GM18907 (cell line): Measurements from ENCODE around the gene OR51V1.
A peak's percentile ranks its signal among the peaks of the same experiment; 100 is the strongest.

ENCODE experiments used
- ATAC-seq: cut with Tn5 transposase; IDR thresholded peaks from one replicate; pipeline ENCODE4 v1.9.1; 2021; ENCODE audit warnings: mild to moderate bottlenecking, moderate library complexity; ENCODE audit not compliant: unreplicated experiment

Gene OR51V1

GRCh38 chr11:5231111-5231510 is 30.6 kb upstream of the OR51V1 start:
- ATAC-seq, result no peak

- ATAC-seq, result no peak
Measured at GRCh38 chr11:5230266-5230665, 29.8 kb upstream of the OR51V1 start.

- ATAC-seq, result no peak
Measured at GRCh38 chr11:5229796-5230195, 29.3 kb upstream of the OR51V1 start.

GRCh38 chr11:5229356-5229755 is 28.9 kb upstream of the OR51V1 start:
- ATAC-seq, result no peak

- no peak for ATAC-seq
Measured at GRCh38 chr11:5228124-5228523, 27.6 kb upstream of the OR51V1 start.

- ATAC-seq, result no peak
Measured at GRCh38 chr11:5227681-5228080, 27.2 kb upstream of the OR51V1 start.

DNA sequence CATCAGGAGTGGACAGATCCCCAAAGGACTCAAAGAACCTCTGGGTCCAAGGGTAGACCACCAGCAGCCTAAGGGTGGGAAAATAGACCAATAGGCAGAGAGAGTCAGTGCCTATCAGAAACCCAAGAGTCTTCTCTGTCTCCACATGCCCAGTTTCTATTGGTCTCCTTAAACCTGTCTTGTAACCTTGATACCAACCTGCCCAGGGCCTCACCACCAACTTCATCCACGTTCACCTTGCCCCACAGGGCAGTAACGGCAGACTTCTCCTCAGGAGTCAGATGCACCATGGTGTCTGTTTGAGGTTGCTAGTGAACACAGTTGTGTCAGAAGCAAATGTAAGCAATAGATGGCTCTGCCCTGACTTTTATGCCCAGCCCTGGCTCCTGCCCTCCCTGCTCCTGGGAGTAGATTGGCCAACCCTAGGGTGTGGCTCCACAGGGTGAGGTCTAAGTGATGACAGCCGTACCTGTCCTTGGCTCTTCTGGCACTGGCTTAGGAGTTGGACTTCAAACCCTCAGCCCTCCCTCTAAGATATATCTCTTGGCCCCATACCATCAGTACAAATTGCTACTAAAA is 26.3 kb upstream of the OR51V1 start, which contains the start of gene HBB:
Gene HBB, minus strand, starts transcription at position 340 of the 579 bp plus-strand sequence. Its CDS starts 50 bp downstream, at position 290.
- ATAC-seq, result no peak

DNA sequence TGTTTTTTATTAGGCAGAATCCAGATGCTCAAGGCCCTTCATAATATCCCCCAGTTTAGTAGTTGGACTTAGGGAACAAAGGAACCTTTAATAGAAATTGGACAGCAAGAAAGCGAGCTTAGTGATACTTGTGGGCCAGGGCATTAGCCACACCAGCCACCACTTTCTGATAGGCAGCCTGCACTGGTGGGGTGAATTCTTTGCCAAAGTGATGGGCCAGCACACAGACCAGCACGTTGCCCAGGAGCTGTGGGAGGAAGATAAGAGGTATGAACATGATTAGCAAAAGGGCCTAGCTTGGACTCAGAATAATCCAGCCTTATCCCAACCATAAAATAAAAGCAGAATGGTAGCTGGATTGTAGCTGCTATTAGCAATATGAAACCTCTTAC is 25.0 kb upstream of the OR51V1 start:
- no peak for ATAC-seq

DNA sequence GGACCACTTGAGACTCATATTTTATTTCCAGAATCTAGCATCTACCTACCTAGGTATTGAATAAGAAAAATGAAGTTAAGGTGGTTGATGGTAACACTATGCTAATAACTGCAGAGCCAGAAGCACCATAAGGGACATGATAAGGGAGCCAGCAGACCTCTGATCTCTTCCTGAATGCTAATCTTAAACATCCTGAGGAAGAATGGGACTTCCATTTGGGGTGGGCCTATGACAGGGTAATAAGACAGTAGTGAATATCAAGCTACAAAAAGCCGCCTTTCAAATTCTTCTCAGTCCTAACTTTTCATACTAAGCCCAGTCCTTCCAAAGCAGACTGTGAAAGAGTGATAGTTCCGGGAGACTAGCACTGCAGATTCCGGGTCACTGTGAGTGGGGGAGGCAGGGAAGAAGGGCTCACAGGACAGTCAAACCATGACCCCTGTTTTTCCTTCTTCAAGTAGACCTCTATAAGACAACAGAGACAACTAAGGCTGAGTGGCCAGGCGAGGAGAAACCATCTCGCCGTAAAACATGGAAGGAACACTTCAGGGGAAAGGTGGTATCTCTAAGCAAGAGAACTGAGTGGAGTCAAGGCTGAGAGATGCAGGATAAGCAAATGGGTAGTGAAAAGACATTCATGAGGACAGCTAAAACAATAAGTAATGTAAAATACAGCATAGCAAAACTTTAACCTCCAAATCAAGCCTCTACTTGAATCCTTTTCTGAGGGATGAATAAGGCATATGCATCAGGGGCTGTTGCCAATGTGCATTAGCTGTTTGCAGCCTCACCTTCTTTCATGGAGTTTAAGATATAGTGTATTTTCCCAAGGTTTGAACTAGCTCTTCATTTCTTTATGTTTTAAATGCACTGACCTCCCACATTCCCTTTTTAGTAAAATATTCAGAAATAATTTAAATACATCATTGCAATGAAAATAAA is 24.3 kb upstream of the OR51V1 start:
- ATAC-seq, result no peak

DNA sequence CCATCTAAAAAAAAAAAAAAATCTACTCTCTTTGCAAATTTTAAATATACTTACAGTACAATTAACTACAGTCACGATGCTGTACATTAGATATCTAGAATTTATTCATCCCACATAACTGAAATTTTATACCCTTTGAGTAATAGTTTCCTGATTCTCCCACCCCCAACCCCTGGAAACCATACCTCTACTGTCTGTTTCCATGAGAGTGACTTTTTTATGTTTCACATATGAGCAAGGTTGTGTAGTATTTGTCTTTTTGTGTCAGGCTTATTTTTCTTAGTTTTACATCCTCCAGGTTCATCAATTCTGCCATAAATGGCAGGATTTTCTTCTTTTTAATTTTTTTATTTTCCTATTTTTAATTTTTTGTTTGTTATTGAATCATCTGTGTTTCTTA is 23.2 kb upstream of the OR51V1 start:
- ATAC-seq, result no peak

GRCh38 chr11:5223146-5223545 is 22.7 kb upstream of the OR51V1 start:
- ATAC-seq, result no peak

DNA sequence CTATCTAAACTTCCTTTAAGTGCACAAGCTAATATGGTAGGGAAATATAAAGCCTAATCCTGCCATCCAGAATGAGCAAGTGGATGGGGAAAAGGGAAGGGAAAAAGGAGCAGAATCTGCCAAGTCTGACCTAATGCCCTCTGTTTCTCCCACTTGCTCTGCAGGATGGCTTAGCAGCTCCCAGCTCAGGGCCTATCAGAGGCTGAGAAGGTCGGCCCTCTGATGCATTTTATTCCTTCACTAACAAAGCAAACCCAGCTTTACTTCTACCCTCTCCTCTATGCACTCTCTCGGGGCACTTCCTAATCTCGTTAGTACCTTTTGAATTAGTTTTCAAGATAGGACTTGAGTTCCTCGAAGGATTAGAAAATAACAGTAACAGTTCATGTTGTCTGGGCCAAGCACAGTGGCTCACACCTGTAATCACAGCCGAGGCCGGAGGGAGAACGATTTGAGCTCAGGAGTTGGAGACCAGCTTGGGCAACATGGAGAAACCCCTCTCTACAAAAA is 9.9 kb upstream of the OR51V1 start:
- no peak for ATAC-seq

GRCh38 chr11:5204787-5205186 is 4.3 kb upstream of the OR51V1 start:
- peak; percentile 89 for ATAC-seq

GRCh38 chr11:5203366-5203765 is 2.9 kb upstream of the OR51V1 start:
- ATAC-seq, result no peak

DNA sequence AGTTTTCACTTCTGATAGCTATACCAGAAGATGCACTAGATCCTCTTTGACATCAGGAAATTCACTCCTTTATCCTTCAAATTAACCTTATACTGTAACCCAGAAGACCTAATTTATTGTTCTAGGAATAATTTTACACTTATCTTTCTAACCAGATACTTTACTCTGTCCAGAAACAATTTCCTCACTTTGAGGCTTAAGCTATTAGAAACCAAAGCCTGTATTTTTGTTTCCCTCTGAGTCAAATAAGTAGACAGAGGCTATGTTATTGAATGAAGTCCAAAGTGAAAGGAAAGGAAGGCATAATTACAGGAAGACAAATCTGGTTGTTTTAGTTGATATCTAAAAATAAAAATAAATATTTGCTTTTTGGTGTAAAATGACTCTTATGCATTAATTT is 2.2 kb downstream of the OR51V1 start:
- ATAC-seq, result no peak

- ATAC-seq, result no peak
Measured at GRCh38 chr11:5197536-5197935, 2.9 kb downstream of the OR51V1 start.

DNA sequence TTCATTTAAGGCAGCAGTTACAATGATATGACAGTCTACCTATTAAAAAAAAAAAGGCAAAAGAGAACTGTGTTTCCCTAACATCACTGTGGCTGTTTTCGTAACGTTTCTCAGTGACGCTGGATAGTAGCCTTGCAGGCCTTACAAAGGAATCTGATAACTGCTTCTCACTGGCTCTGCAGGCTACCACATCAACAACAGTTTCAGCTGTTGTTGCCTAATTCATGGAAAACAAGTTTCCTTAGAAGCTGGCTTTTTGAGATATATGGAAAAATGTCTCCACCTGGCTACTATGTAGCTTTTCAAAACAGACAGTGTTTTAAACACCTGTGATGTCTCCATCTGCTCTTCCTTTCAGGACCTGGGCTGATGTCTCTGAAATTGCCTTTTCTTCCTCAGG is 3.8 kb downstream of the OR51V1 start:
- no peak for ATAC-seq

- no peak for ATAC-seq
Measured at GRCh38 chr11:5196067-5196466, 4.4 kb downstream of the OR51V1 start.

DNA sequence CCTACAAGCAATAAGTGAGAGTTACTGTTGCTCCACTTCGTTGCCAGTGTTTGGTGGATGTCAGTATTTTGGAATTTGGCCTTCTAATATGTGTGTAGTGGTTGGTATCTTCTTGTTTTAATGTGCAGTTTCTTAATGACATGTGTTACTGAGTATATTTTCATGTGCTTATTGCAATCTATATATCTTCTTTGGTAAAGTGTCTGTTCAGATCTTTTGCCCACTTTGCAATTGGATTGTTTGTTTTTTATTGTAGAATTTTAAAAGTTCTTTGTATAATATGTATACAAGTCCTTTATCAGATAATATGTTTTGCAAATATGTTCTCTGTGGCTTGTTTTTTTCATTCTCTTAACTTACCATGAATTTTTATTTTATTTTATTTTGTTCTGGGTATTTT is 7.7 kb downstream of the OR51V1 start:
- no peak for ATAC-seq

DNA sequence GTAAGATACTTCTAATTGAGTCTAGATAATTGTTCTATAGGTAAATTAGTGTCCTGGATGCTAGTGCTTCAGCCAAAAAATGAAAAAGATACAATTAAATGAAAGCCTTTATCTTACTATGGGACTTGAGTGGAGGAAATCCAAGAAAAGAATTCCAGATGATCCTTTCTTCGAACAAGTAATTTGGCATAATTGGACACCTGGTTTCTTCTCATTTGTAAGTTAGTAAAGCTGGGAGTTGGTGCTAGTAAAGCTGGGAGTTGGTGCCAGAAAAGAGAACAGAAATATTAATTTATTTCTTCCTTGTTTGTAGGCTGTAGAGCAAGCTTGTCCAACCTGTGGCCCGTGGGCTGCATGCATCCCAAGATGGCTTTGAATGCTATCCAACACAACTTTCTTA is 12.3 kb downstream of the OR51V1 start:
- no peak for ATAC-seq

DNA sequence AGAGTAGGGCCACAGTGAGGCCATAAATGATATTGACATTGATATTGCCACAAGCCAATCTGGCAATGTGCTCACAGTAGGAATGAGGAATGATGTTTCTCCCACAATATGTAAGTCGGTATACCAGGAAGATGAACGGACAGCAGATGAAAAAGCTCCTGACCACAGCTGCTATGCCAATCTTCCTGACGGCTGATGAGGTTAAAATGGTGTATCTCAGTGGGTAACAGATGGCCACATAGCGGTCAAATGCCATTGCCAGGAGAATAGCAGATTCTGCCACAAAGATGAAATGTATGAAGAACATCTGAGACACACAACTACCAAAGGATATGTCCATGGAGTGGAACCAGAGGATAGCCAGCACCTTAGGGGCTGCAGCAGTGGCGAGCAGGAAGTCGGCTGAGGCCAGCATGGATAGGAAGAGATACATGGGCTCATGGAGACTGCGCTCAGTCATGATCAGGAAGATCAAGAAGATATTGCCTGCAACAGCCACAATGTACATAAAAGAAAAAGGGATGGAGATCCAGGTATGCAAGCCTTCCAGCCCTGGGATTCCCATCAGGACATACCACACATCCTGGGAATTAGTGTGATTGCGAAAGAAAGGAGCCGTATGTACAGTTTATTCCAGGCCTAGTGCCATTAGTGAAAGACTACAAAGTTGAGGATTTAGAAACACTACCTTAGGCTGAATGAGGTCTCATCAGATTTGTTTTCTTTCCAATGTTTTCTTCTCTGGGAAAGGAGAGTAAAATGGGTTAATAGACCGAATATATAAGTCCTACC is 22.2 kb downstream of the OR51V1 start:
- ATAC-seq, result no peak
